Heart left ventricle (tissue), 13 donors: Measurements from ENCODE around the gene SIDT2.

Experiments used
- POLR2A ChIP-seq, 2 donors: fragments of 450-650 bp; IDR thresholded peaks; one replicate each; pipeline ENCODE4 v1.6.1; 2017; ENCODE audit warnings: antibody characterized with exemption in 2 of 2, mild to moderate bottlenecking in 2 of 2, moderate library complexity in 2 of 2
- TF ChIP-seq, protein P1 (sequence below), 12 donors: fragments of 200-600 bp; sonication (generic) in 4 of 12; IDR thresholded peaks; one replicate each; pipeline versions ENCODE4 v1.5.0 to v1.8.0; 2018 to 2022; ENCODE audit warnings: antibody characterized with exemption in 12 of 12, mild to moderate bottlenecking in 5 of 12
- donor health status: ischemic (EF 13 %, LVEDD 7.1; RV severe dilation, severe dysfunction).
- donor health status: DM: no; HTN: yes; CAD: no.
- donor health status: DM: no; HTN: no; CAD: no.
- donor health status: ischemic (EF 25% LVEDD 6.9; RV normal size, moderate dysfunction).
- donor health status: ischemic (EF 25% LVEDD 5.7; RV mildly dilated, moderate dysfunction).
- donor health status: ischemic (EF 35%, LVEDD 5.7; RV mildly dilated, moderate dysfunction).
- donor health status: nonischemic (EF 11% LVEDD 7.7; RV severe dilation, severe dysfunction).
- donor health status: DM: yes; HTN: yes; CAD: no.
- donor health status: PGD.
- donor health status: ischemic (EF 29% LVEDD 5.4; RV normal size, mild dysfunction).
- donor health status: nonischemic (EF 23%, LVEDD 6.1; RV moderate dilation, normal function).

- TF ChIP-seq, protein P1, sequence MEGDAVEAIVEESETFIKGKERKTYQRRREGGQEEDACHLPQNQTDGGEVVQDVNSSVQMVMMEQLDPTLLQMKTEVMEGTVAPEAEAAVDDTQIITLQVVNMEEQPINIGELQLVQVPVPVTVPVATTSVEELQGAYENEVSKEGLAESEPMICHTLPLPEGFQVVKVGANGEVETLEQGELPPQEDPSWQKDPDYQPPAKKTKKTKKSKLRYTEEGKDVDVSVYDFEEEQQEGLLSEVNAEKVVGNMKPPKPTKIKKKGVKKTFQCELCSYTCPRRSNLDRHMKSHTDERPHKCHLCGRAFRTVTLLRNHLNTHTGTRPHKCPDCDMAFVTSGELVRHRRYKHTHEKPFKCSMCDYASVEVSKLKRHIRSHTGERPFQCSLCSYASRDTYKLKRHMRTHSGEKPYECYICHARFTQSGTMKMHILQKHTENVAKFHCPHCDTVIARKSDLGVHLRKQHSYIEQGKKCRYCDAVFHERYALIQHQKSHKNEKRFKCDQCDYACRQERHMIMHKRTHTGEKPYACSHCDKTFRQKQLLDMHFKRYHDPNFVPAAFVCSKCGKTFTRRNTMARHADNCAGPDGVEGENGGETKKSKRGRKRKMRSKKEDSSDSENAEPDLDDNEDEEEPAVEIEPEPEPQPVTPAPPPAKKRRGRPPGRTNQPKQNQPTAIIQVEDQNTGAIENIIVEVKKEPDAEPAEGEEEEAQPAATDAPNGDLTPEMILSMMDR (IDR thresholded peaks at IDR 0.05): no peak
- no peak for TF ChIP-seq POLR2A (IDR thresholded peaks at IDR 0.05)
These were observed 5.3 kb downstream of the SIDT2 start for GRCh38 chr11:117183724-117184349.
